Measurements from ENCODE around the gene MCUR1.

- TF ChIP-seq EZH2phosphoT487 (IDR thresholded peaks at IDR 0.05; ENCODE audit: insufficient read depth, low read depth) (no peak), EZH2 (IDR thresholded peaks at IDR 0.05; ENCODE audit: insufficient read depth, poor library complexity, severe bottlenecking) (no peak)
Observed at GRCh38 chr6:13847326-13848050, 33.1 kb upstream of the MCUR1 start.
